Dendritic cell treated with granulocyte-macrophage colony-stimulating factor and Interleukin-4, amounts not matched to agents 40 ng/mL and 50 ng/mL, for 4 days (primary cell): ENCODE data around the gene RPS25.
"Not testable (repeated sequence)": the region's sequence is repeated elsewhere in the genome, so short reads cannot be mapped to it uniquely, and the experiment has no call there.

Source experiments
- H3K27ac Mint-ChIP-seq: one replicate; pipeline ENCODE4 v1.8.0; 2022; ENCODE audit warnings: mild to moderate bottlenecking, mixed read lengths
- H3K27me3 Mint-ChIP-seq: one replicate; pipeline ENCODE4 v1.8.0; 2022; ENCODE audit warnings: mild to moderate bottlenecking, mixed read lengths
- H3K36me3 Mint-ChIP-seq: one replicate; pipeline ENCODE4 v1.8.0; 2022; ENCODE audit warnings: low read depth, mixed read lengths
- H3K4me1 Mint-ChIP-seq: one replicate; pipeline ENCODE4 v1.8.0; 2022; ENCODE audit warnings: low read depth, mixed read lengths
- H3K4me3 Mint-ChIP-seq: one replicate; pipeline ENCODE4 v1.8.0; 2022; ENCODE audit warnings: mild to moderate bottlenecking, moderate library complexity, mixed read lengths
- H3K9me3 Mint-ChIP-seq: one replicate; pipeline ENCODE4 v1.8.0; 2022; ENCODE audit warnings: mixed read lengths
- intact Hi-C: fragments of 100-400 bp; cut with micrococcal nuclease; formaldehyde crosslinking; loops from one replicate; pipeline ENCODE4 v1.15.0; 2022

Gene RPS25

DNA sequence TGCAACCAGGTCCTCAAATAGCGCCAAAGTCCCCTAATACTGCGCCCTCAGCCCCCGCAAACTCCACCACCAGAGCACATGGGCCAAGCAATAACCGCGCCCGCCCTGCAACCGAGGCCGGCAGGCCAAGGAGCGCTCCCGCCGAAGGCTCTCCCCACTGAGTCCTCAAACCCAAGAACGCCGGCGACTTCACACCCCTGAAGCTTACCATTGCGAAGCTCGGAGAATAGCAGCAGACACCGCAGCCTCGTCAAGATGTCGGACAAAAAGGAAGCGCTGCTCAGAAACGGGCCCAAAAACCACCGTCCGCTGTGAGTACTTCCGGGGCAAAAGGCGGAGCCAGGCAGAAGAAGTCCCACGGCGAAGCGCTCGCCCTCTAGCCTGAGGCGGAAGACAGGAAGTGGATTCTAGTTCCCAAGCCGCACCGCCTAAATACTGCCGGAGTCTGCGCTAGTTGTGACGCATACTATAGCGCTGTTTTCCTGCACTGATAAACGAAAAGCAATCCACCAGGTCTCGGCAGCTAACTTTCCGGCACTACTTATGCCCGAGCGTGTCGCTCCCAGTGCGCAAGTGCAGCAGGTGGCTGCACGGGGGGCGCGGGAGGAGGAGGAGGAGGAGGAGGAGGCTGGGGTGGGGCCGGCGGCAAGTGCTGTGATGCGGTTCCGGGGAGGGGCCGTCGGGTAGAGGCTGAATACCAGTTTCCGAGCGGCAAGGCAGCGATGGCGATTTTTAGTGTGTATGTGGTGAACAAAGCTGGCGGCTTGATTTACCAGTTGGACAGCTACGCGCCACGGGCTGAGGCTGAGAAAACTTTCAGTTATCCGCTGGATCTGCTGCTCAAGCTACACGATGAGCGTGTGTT, at the start of gene RPS25, which contains the start of gene TRAPPC4:
Gene RPS25 (minus strand): TSS at position 270 of the 865 bp plus-strand sequence. CDS start 59 bp downstream, at position 211.
Gene TRAPPC4 (plus strand): TSS at position 693 of the 865 bp plus-strand sequence. CDS start 30 bp downstream, at position 723.
- intact Hi-C loops = loop anchor here (1.0 to 2.0 kb wide), 3 partner anchors 12 to 84 kb away; partner anchors contain the start of genes CENATAC and SLC37A4
- Mint-ChIP-seq H3K4me1 (peaks cover 31% of the 10 kb centered on the region), H3K27me3 (no peaks in the 10 kb centered on the region), H3K9me3 (no peaks in the 10 kb centered on the region), H3K27ac (peak within 1 kb of the TSS; percentile 99), H3K36me3 (peaks cover 93% of the 10 kb centered on the region), H3K4me3 (peak within 1 kb of the TSS; percentile 98)

DNA sequence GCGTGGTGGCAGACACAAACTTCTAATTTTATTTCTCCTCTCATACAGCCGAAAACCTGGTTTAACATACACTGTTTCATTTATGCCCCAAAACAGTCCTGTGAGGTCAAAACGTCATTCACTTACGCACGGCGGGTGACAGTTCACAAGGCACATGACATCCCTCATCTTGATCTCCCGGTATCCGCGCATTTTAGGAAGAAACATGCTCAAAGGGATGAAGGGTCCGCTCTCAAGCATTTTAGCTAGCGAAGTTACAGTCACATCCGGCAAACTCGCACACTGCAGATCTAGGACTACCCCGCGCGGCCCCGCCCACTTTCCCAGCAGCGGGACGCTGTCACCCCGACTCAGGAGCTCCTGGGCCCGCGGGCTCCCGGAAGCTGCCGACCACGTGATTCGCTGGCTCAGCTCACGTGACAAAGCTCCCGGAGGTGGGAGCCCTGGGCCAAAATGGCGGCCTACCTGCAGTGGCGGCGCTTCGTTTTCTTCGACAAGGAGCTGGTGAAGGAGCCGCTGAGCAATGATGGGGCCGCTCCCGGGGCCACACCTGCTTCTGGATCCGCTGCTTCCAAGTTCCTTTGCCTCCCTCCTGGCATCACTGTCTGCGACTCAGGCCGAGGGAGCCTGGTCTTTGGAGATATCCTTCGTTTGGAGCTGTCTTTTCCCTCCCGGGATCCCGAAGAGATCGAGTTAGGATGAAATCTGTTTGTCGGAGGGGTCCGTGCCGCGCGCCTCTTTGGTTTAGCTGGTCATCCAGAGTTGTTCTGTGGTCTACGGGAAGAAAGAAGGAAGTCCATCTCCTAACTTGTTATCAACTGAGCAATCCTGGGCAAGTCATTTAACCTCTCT, 49.5 kb upstream of the RPS25 start, which contains the start of gene VPS11:
Gene VPS11 (plus strand): TSS at position 448 of the 852 bp plus-strand sequence. CDS start 6 bp downstream, at position 454.
- peaks cover 52% of the 10 kb centered on the region for H3K36me3 Mint-ChIP-seq
- no peaks in the 10 kb centered on the region for H3K9me3 Mint-ChIP-seq
- peak within 1 kb of the TSS; percentile 82 for H3K4me3 Mint-ChIP-seq
- peaks cover 30% of the 10 kb centered on the region for H3K4me1 Mint-ChIP-seq
- intact Hi-C loops = loop anchor here (1.0 kb wide), 1 partner anchor 10 kb away; the partner anchor contains the start of gene HYOU1
- H3K27me3 Mint-ChIP-seq = no peaks in the 10 kb centered on the region
- peak within 1 kb of the TSS; percentile 94 for H3K27ac Mint-ChIP-seq

DNA sequence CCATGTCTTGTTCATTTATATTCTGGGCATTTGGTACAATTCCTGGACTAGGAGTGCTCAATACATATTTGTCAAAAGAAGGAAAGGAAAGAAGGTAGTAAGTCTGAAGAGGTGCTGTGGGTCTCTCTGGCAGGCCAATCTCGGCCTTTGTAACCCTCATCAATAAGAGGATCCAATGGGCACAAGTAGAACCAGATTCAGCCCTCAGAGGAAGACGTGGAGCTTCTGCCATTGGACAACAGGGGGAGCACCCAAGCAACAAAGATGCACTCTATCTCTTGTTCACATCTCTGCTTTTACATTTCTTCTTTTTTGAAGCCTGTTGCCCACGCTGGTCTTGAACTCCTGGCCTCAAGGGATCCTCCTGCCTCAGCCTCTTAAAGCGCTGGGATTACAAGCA, 47.2 kb upstream of the RPS25 start:
- Mint-ChIP-seq H3K4me3 (no peak overlapping the region), H3K36me3 (peaks cover 42% of the 10 kb centered on the region), H3K4me1 (peaks cover 30% of the 10 kb centered on the region), H3K27me3 (no peaks in the 10 kb centered on the region), H3K9me3 (no peaks in the 10 kb centered on the region), H3K27ac (no peak overlapping the region)
- intact Hi-C loops = no loop called here

DNA sequence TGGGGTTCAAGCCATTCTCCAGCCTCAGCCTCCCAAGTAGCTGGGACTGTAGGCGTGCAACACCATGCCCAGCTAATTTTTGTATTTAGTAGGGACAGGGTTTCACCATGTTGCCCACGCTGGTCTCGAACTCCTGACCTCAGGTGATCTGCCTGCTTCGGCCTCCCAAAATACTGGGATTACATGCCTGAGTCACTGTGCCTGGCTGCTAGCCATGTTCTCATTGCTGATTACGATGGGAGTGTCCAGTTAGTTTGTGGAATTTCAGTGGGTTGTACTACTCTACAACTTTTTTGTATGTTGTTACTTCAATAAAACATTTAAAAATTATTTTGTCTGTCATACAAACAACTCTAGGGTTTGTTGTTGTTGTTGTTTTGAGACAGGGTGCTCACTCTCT, 44.6 kb upstream of the RPS25 start:
- Mint-ChIP-seq H3K4me1 (peaks cover 30% of the 10 kb centered on the region), H3K27me3 (no peaks in the 10 kb centered on the region), H3K36me3 (peaks cover 31% of the 10 kb centered on the region), H3K27ac (no peak overlapping the region), H3K9me3 (no peaks in the 10 kb centered on the region), H3K4me3 (no peak overlapping the region)
- intact Hi-C loops = no loop called here

DNA sequence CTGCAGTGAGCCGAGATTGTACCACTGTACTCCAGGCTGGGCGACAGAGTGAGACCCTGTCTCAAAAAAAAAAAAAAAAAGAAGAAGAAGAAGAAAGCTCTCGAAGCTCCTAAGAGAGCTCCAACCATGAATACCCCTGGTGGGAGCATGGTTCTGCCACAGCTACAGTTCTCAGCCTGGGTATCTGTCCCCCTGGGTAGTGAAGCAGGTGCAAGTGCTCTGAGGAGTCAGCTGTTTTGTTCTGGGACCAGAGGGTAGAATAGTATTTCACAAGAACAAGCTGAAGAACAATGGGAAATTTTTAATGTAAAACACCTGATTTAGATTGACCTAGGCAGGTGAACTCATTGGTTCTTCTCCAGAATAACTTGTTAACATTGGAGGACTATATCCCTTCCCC, 43.1 kb upstream of the RPS25 start:
- no peak overlapping the region for H3K27ac Mint-ChIP-seq
- no peaks in the 10 kb centered on the region for H3K27me3 Mint-ChIP-seq
- peaks cover 28% of the 10 kb centered on the region for H3K4me1 Mint-ChIP-seq
- peaks cover 39% of the 10 kb centered on the region for H3K36me3 Mint-ChIP-seq
- H3K4me3 Mint-ChIP-seq = no peak overlapping the region
- intact Hi-C loops = no loop called here
- H3K9me3 Mint-ChIP-seq = no peaks in the 10 kb centered on the region

DNA sequence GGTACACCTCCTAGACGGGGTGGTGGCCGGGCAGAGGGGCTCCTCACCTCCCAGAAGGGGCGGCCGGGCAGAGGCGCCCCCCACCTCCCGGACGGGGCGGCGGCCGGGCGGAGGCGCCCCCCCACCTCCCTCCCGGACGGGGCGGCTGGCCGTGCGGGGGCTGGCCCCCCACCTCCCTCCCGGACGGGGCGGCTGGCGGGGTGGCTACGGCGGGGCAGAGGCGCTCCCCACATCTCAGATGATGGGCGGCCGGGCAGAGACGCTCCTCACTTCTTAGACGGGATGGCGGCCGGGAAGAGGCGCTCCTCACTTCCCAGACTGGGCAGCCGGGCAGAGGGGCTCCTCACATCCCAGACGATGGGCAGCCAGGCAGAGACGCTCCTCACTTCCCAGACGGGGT, 41.0 kb upstream of the RPS25 start:
- H3K36me3 Mint-ChIP-seq = peaks cover 57% of the 10 kb centered on the region
- intact Hi-C loops, H3K27me3 Mint-ChIP-seq, H3K9me3 Mint-ChIP-seq, H3K27ac Mint-ChIP-seq, H3K4me3 Mint-ChIP-seq: not testable (repeated sequence)
- H3K4me1 Mint-ChIP-seq = peaks cover 37% of the 10 kb centered on the region

DNA sequence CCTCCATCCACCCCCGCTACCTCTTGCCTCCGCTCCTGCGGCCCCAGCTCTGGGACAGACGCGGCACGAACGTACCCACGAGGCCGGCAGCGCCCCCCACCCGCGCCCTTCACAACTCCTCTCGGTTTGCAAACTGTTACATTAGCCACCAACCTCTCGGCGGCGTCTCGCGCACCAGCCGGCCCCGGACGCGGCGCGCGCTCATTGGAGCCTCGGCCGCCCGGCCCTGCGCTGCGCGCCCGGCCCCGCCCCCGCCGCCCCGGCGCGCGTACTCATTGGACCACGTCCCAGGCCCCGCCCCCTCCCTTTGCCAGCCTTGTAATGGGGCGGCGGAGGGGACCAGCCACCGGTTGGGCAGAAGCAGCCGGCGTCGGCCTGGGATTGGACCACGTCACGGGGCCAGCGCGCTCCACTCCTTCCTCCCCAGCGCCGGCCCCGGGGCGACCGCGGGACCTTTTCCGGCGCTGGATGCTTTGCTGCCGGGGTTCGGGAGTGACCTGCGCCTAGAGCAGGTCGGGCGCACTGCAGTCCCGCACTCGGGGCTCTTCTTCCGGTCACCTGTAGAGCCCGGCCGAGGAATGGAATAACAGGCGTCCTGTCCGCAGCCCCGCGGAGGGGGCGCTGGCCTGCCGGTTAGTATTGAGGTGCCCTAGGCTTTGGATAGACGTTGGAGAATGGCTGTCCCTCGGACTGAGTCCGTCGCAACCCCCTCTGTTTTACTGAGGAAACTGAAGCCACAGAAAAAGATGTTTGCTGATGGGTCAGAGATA, 39.0 kb upstream of the RPS25 start, which contains the start of gene HYOU1:
Gene HYOU1 (minus strand): TSS at position 206 of the 770 bp plus-strand sequence. CDS start 1,045 bp downstream, outside the sequence.
- Mint-ChIP-seq H3K27ac (peak within 1 kb of the TSS; percentile 89), H3K9me3 (no peaks in the 10 kb centered on the region), H3K27me3 (no peaks in the 10 kb centered on the region), H3K4me1 (peaks cover 50% of the 10 kb centered on the region), H3K4me3 (peak within 1 kb of the TSS; percentile 94), H3K36me3 (peaks cover 70% of the 10 kb centered on the region)
- intact Hi-C loops = loop anchor here (1.0 to 2.0 kb wide), 4 partner anchors 10 to 60 kb away; partner anchors contain the start of genes HMBS and VPS11

DNA sequence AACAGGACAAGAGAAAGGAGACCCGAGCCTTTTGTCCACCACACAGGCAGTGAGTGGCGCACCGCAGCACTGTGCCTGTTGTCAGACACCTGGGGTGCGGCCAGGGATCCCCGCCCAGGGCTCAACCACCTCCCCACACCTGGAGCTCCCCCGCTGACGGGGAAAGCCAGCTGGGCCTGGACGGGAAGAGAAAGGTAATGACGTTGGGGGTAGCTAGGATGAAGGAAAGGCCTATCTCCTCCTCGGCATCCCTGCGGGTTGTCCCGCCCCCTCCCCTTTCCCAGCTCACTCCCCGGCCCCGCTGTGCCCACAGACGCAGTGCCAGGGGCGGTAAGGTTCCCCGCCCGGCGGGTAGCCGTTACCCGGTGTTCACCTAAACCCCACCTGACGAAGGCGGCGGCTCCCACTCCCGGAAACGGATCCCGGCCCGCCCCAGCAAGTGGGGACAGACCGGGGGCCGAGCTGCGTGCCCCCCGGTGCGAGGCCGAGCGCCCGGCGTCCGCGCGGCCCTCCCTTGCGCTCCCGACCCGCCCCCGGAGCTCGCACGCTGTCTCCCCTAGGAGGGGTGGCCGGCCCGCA, 38.4 kb upstream of the RPS25 start:
- H3K27me3 Mint-ChIP-seq = no peaks in the 10 kb centered on the region
- no peaks in the 10 kb centered on the region for H3K9me3 Mint-ChIP-seq
- H3K36me3 Mint-ChIP-seq = peaks cover 70% of the 10 kb centered on the region
- H3K4me3 Mint-ChIP-seq = peak overlapping the region; percentile 90
- H3K4me1 Mint-ChIP-seq = peaks cover 50% of the 10 kb centered on the region
- intact Hi-C loops = loop anchor here (2.0 kb wide), 1 partner anchor 60 kb away; no protein-coding TSS in a partner anchor
- peak overlapping the region; percentile 89 for H3K27ac Mint-ChIP-seq

DNA sequence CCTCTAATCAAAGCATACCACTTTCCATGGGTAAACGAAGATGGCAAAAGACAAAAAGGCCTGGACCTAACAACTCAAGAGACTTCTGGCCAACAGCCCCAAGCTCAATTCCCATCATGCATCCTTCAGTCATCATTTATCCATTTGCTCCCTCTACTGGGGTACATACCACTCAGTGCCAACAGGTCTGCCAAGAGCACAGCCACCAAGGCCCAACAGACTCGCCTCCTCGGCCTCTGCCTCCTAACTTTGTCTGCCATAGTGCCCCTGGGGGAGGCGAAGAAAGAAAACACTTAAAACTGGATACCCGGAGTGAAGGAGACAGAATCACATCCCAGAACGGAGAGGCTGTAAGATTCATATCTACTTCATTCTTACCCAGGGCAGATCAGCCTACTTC, 37.8 kb upstream of the RPS25 start:
- no peaks in the 10 kb centered on the region for H3K27me3 Mint-ChIP-seq

DNA sequence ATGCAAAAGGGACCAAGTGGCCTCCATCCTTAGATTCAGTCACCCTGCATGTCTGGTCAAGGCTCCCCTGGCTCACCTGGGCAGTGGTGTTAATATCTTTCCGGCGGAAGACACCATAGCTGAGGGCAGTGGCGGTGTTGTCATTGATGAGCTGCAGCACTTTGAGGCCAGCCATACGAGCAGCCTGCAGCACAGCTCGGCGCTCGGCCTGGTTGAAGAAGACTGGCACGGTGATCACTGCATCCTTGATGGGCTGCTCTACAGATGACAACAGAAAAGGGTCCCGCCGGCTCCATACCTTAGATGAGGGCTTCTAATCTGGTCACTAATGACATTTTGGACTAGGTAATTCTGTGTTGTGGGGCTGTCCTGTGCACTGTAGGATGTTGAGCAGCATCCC, 36.3 kb upstream of the RPS25 start:
- Mint-ChIP-seq H3K9me3 (no peaks in the 10 kb centered on the region), H3K36me3 (peaks cover 79% of the 10 kb centered on the region), H3K4me3 (no peak overlapping the region), H3K27ac (no peak overlapping the region), H3K27me3 (no peaks in the 10 kb centered on the region), H3K4me1 (peaks cover 47% of the 10 kb centered on the region)
- intact Hi-C loops = no loop called here

More for the DNA sequence above, 37.8 kb upstream of the RPS25 start:
- peak overlapping the region; percentile 90 for H3K4me3 Mint-ChIP-seq
- H3K36me3 Mint-ChIP-seq = peaks cover 71% of the 10 kb centered on the region
- peaks cover 50% of the 10 kb centered on the region for H3K4me1 Mint-ChIP-seq
- H3K27ac Mint-ChIP-seq = peak overlapping the region; percentile 89
- intact Hi-C loops = loop anchor here (2.0 kb wide), 1 partner anchor 59 kb away; no protein-coding TSS in a partner anchor
- no peaks in the 10 kb centered on the region for H3K9me3 Mint-ChIP-seq

DNA sequence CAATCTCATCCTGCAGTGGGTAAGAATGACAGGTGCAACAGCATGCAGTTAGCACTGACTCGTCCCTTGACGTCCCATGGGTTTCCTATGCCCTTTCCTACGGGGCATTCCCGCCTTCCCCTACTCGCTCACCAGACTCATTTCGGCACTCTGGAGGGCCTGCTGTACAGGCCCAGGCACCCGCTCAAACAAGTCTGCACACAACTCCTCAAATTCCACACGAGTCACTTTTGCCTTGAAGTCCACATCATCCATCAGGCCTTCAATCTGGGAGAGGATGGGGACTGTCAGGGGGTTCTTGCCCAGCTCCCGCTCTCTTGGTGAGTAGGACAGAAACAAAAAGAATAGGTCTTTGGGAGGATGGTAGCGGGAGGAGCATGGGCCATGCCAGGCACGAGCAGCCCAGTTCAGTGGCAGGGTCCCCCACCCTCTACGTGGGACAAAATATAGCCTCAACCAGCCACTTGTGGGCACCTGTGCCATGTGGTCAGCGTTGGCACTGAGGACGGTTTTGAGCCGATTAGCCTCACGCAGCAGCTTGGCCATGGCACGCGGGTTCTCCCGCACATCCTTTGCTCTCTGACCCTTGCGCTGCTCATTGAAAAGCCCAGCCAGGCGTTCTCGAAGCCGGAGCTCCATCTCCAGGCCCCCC, 34.1 kb upstream of the RPS25 start:
- Mint-ChIP-seq H3K27ac (no peak overlapping the region), H3K4me1 (peaks cover 35% of the 10 kb centered on the region), H3K9me3 (no peaks in the 10 kb centered on the region), H3K27me3 (no peaks in the 10 kb centered on the region), H3K36me3 (peaks cover 96% of the 10 kb centered on the region), H3K4me3 (no peak overlapping the region)
- intact Hi-C loops = no loop called here

DNA sequence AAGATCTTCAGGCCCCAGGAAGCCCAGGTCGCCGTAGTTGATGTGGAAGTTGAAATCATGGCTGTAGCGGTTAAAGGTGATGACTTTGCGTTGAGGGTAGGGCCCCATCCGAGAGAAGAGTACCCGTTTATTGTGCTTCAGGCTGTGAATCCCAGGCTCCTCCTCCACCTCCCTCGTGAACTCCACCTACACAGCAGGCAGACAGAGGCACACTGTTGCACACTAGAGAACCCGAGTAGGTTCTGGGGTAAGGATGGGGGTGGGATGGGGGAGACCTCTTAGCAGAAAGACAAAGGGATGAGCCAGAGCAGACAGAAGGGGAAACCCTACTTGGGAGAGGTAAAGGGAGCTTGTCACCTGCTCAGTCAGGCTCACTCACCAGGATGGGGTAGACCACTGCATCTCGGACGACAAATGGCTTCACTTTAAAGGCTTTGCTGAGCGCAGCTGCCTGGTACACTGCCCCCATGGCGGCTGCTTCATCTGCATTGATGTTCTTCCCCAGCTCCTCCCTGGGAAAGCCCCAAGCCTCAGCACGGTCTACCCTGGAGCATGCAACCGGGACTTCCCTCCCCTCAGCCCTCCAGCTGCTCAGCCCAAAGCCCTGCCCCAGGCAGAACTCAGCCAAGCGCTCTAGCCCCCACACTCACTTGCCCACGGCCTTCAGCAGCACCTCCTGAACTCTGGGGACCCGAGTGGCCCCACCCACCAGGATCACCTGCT, 33.5 kb upstream of the RPS25 start:
- intact Hi-C loops = no loop called here
- no peak overlapping the region for H3K4me3 Mint-ChIP-seq
- H3K27ac Mint-ChIP-seq = no peak overlapping the region
- H3K36me3 Mint-ChIP-seq = peaks cover 96% of the 10 kb centered on the region
- no peaks in the 10 kb centered on the region for H3K9me3 Mint-ChIP-seq
- peaks cover 35% of the 10 kb centered on the region for H3K4me1 Mint-ChIP-seq
- no peaks in the 10 kb centered on the region for H3K27me3 Mint-ChIP-seq
